GM19099 (cell line): ENCODE results near the gene SCN5A.

Experiments
- POLR2A ChIP-seq: IDR thresholded peaks from 3 replicates; pipeline ENCODE4 v1.6.1; 2011; ENCODE audit warnings: low read depth; ENCODE audit not compliant: insufficient read length; ENCODE audit errors: extremely low read depth

The SCN5A gene

DNA sequence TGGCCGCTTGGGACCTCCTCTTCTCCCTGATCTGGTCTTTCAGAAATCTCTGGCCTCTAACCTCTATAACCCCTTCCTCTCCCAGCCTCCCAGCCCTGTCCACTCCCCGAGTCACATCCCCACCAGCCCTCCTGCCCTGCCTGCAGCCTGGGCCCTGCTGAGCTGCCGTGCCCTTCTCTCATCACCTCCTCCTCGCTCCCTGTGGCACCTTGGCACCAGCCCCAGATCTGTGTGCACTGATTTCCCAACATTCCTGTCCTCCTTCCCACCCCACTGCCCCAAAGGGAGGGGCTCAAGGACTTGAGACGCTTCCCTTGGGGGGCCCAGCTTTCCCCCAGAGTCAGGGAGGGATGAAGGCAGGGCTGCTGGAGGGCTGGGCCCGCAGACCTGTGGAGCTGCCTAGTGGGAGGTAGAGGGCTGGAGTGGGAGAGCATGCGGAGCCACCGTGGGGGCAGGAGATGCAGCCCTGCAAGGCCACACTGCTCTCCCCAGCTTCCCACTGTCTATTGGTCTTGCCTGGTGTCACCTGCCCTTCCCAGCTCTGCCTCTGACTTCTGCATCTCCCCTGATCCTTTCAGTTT, 110.6 kb downstream of the SCN5A start:
- TF ChIP-seq POLR2A: no peak

DNA sequence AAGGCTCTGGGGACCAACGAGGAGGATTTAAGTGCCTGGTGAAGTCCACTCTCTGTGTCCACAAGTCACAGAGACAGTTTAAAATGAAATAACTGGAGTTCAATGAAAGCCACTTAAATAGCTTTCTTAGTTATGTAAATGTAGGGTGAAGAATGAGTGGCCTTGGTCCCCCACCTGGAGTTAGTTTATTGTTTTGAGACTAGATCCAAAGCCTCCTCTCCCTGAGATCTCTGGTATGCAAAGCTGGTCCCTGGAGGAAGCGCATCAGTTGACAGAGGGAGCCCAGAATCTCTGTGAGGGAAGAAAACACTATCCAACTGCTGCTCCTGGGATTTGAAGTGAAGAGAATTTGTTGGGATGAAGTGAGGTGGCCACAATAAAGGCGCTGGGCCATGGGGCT, 112.8 kb downstream of the SCN5A start:
- TF ChIP-seq POLR2A: no peak

DNA sequence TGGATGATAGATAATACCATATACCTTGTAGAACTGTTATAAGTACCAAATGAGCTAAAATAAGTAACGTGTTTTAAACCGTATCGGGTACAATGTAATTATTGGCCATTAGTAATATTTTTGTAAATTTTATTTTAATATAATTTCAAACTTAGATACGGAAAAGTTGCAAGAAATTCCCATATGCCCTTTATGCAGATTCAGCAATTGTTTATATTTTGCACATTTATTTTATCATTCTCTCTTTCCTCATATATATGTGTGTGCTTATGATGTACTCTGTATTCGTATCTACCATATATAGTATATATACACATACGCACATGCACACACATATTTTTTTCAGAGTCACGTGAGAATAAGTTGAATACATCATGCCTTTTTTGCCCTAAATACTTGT, 114.9 kb downstream of the SCN5A start:
- TF ChIP-seq POLR2A: no peak

DNA sequence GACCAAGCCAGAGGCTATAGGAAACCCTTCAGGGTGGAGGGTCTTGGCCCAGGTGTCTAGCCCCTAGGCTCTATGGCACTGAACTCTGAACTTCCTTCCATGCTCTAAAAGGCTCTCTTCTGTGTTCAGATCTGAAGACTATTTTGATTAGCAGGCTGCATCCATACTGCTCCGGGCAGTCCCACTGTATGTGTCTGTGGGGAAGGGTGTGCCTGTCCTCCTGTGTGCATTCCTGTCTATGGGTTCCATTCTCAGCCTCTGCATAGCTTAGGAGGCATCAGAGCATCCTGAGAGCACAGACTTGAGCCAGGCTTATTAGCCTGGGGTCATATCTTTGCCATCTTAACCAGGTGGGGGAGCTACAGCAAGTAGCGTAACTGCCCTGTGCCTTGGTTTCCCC, 115.3 kb downstream of the SCN5A start:
- no peak for TF ChIP-seq POLR2A

DNA sequence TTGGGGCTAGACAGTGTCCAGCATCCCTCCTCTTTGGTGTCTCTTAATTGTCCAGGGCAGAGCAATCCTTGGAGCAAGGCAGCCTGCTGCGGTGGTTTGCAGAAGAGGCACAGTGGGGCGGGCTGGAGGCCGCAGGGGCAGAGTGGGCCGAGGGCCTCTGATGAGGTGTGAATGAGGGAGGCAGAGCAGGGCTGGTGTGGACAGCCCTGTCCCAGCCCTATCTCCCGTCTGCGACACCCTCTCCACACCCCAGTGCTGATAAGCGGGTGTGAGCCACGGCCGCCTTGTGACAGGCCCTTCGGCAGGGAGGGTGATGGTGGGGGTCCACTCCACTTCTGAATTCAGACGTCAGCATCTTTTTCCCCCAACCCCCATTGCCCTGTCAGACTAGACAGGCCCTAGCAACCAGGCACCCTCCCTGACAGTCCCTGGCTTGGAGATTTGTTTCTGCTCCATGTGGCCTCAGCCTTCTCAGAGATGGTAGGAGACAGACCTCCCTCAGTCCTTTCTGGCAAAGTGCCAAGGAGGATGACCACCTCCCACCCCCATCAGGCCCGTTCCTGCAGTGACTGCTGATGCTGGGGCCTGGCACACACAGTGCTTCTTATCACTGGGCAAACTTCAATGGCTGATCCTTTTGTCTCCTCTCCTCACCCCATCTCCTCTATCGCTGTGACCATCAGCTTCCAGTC, 116.1 kb downstream of the SCN5A start:
- TF ChIP-seq POLR2A: no peak

DNA sequence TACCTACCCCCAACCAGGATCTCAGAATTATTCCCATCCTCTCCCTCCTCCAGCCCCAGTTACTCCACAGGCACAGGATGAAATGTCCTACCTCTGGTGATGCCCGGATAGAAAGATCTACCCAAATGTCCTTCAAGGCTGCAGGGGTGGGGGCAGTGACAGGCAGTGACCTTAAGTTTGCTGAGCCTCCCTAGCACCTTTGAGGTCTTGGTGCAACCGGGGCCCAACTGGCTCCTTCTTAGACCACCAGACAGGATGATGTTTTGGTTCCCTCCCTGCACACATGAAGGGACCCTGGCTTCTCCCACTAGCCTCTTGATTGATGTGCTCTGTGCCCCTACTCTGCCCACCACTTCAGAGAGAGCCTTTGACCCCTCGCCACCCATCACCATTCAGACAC, 117.0 kb downstream of the SCN5A start:
- no peak for TF ChIP-seq POLR2A

DNA sequence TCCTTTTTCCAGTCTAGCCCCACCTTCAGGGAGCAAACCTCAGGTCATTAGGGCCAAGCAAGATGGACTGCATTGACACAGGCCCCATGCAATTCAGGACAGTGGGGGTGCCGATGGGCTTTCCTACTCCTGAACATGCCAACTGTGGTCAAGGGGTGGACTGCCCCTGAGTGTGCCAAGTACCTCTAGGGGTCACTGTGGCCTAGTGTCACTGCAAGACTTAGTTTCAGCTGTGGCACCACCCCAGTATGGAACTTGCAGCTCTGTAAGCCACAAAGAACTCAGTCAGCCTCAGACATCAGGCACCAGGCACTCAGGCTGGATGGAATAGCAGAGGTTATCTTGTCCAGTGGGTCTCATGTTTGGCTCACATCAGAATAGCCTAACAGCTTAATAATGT, 121.0 kb downstream of the SCN5A start:
- no peak for TF ChIP-seq POLR2A

DNA sequence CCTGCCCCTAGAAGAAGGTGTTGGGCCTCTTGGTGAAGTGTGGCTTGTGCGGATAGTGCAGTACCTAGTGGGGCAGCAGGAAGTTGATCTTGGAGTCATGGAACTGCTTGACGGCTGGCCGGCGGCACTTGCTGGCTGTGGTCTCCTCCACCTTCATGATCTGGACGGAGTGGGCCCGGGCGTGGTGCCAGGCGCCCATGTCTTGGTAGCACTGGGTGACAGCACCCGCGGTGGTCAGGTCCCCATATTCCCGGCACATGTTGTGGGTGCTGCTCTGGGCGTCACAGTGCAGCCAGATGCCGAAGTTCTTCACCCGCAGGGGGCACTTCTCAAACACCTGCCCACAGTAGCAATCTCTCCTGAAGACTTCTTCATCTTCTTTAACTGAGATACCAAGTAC, 122.7 kb downstream of the SCN5A start:
- TF ChIP-seq POLR2A: no peak

DNA sequence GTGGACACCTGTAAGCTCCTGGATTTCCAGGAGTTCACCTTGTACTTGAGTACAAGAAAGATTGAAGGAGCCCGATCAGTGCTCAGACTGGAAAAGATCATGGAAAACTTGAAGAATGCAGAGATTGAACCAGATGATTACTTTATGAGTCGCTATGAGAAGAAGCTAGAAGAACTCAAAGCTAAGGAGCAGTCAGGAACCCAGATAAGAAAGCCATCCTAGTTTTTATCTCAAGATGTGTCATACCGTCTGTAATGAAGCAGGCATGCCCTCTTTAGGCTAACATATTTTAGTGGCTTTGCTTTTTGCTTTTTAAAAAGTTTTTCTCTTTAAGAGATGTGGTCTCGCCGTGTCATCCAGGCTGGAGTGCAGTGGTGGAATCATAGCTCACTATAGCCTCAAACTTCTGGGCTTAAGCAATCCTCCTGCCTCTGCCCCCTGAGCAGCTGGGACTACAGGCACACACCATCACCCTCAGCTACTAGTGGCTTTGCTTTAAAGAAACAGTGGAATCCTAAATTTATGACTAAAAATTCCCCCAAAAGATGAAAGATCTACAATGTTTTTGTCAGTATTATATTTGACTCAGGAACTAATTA, 125.2 kb downstream of the SCN5A start:
- TF ChIP-seq POLR2A: no peak

DNA sequence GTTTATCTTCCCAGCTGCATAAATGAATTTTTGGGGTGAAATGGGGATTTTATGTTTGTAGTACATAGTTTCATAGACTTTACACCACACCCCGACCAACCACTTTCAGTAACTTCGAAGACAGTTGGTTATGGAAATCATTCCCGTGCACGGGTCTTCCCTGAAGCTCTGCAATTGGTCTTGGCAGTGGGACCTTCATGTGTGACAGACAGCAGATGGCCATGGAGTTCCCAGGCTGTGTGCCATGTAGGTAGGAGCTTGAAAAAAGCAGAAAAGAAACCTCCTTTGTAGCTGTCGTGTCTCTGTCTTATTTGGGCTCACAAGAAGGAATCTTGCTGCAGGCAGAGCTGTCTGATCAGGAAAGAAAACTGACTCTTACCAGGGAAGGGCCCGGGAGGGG, 127.5 kb downstream of the SCN5A start:
- no peak for TF ChIP-seq POLR2A

DNA sequence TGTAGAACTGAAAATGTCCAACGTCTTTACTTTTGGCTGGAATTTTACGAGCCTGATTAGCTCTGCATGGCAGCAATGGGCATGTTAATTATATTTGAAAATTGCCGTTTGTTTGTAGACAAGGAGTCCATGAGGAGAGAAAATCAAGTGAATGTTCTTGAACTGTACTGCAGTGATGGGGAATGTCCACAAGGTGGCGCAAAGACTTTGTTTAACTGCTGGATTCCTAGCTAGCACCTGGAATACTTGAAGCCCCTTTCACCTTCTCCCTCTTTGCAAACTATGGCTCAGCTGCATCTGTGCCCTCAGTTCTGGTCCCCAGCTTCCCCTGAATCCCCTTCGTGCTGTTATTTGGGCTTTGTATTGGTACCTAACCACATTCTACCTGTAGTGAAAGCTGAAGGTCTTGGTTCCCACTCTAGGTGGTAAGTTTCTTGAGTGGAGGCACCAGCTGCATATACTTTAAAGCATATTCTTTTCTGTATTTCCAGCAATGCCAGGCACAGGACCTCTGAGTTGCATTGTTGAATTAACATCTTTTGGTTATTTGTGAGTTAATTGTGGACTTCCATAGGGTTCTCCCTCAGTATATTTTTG, 128.0 kb downstream of the SCN5A start:
- TF ChIP-seq POLR2A: no peak

DNA sequence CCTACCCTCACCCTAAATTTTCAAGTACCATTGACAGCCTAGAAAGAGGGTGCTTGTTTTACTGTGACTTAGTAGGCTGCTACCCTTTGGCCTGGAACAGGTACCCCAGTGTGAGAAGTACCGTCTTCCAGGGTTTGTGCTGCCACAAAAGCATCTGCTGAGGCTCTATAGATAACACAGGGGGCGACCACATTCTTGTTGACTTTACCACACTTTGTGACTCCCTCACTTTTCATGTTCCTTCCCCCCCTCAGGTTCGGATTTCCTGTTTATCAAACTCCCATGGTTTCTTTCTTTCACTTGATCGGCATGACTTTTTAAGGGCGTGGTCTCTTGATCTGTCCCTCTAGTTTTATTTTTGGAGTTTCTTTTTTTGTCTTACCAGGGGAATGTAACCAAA, 129.8 kb downstream of the SCN5A start:
- no peak for TF ChIP-seq POLR2A

DNA sequence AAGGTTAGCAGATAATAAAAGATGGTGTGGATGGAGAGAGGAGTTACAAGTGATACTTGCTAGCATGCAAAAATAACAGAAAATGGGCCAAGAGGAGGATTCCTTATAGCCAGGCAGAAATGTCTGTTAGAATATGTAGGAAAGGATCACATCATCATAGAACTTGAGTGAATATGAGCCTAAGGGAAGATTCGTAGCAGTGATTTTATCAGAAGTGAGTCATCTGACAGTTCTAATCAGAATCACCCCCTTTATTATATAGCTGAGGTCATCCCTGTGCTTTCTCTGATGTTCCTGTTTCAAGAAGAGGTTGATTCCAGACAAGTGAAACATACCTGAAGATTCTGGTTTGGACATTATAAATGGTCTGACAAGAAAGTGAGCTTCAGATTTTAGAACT, 130.5 kb downstream of the SCN5A start:
- no peak for TF ChIP-seq POLR2A

DNA sequence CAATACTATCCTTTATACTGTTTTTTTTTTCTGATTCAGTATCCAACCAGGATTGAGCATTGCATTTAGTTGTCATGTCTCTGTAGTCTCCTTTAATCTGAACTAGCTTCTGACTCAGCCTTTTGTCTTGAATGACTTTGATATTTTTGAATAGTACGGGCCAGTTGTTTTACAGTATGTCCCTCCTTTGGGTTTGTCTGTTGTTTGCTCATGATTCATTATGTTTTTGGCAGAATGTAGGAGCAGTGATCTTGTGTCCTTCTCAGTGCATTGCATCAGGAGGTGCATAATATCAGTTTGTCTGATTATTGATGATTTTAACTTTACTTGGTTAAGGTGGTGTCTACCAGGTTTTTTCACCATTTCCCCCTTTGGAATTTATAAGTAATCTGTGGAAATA, 132.8 kb downstream of the SCN5A start:
- no peak for TF ChIP-seq POLR2A

DNA sequence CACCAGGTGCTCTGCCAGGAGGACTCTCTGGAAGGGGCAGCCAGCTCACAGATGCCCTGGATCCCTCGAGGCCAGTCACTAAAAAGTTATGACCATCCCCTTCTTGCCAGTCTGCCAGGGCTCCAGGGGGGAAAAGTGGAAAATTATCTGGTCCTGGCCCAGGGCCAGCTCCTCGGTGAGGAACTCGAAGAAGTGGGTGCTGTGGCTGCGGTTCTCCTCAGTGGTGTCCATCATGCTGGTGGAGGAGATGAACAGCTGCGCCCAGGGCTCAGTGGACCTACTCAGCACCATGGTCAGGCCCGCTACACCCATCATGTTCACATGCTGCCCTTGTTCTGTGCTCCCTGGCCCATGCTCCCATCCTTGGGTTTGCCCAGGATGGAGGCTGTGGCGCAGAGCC, 134.1 kb downstream of the SCN5A start:
- no peak for TF ChIP-seq POLR2A

DNA sequence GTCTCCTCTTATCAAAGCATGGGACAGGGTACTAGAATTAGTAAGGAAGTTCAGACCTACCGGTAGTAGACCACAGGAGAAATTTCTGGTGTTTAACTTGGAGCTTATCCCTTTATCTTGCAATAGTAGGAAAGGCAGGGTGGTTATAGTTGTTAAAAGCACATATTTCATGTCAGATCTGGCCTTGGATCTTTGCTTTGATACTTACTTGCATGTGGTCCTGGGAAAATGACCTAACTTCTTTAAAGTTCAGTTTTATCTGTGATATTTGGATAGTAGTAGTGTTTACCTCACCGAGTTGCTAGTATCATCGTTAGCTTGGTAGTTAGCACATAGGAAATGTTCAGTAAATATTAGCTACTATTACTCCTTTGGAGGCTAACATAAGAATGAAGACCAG, 137.9 kb downstream of the SCN5A start:
- no peak for TF ChIP-seq POLR2A
